IPS DF 19.7 (cell line): ENCODE results near the gene ARHGAP18.

Source experiments
- DNase-seq: peaks from one replicate; pipeline ENCODE4 v3.0.0-alpha.2; 2013; ENCODE audit warnings: low read depth, low spot score

The ARHGAP18 gene

DNA sequence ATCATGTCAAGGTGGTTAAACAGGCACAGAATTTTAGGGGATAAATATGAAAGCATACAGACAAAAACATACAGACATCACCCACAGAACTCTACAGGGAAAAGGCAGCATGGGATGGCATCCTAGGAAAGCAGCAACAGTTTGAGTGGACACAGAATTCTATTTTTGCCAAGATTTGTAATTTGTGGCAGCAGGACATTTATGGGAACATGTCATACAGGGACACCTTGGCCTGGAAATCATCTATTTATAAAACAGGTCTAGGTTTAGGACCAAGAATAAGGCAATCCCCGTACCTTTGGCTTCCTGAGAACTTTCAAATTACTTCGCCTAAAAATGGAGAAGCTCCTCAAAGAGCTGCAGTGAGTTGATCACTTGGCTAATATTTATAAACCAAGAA lies 17.5 kb downstream of the ARHGAP18 start:
- DNase-seq = no peak

DNA sequence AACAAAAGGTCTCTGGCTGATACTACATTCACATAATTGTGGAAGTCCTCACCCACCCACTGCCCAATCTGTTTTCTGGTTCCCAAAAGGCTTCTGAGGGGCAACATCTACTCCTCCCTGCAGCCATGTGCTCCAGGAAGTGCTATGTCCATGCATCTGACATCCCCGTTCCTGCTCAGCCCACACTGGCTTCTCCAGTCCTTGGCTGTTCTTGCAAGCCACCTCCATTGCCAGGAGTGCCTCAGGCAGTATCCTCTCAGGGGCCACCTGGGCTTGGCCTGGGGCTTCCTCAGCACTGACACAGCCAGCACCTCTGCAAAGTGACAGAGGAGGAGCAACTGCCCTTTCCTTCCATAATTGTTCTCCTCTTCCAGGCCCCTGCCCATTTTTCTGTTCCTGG lies 18.3 kb downstream of the ARHGAP18 start:
- no peak for DNase-seq

DNA sequence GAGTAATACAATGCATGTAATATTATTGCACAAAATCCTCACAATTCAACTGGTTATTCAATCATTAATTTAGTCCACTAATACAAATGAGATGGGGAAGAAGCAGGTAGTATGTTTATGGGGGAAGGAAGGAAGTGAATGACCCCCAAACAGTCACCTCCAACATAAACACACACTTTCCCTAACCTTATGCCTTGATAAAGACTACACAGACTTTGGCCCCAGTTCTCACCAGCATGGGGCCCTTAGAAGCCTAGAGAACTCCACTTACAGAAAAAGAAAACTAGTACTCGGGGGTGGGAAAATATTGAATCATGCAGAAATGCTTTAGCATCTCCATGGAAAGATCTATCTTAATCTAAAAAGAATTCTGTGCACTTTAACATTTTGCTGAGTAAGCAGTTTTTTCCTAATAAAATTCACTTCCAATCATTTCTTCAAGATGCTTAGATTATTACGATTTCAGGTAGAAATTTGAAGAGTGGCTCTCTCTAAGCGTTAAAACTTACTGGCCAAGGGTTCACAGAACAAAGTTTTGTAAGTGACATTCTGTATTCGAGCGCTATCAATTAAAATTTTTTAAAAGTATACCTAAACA lies 18.8 kb downstream of the ARHGAP18 start:
- DNase-seq = no peak

DNA sequence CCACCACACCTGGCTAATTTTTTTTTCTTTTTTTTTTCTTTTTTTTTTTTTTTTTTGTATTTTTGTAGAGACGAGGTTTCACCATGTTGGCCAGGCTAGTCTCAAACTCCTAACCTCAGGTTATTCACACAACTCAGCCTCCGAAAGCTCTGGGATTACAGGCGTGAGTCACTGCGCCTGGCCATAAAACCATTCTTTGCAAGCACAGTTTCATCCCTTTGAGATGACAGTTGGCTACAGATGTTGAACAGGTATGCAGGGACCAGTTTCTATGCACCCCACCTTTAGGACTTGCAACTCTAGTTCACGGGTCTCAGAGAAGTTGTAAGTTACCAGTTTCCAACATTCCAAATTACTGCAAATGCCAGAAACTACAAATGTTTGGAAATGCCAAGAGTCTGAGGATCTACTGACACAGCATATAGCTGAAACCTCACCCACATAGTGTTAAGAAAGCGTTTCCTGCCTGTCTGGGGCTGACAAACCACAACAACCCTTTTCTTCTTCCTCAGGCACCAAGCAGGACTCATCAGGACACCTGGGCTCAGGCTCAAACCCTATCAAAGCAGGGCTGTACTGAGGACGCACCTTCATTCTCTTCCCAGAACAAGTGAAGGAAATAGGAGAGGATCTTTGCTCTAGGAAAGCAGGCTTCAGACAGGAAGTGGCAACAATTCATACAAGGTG lies 22.9 kb downstream of the ARHGAP18 start:
- DNase-seq = no peak

DNA sequence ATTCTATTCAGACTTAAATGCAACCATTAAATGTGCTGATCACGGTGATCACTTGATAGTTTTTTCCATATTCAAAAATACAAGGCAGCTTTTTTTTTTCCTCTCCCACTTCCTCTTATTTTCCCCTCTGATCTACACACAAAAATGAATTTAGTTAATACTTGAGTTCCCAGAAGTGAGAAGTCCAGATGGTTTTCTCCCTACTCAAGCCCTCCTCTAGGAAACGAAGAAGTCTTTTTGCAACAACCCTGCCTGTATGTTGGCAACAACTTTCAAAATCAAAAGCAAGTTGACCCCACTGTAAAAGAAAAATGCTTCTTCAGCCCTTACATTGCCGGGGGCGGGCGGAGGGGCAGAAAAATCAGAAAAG lies 24.3 kb downstream of the ARHGAP18 start:
- no peak for DNase-seq

DNA sequence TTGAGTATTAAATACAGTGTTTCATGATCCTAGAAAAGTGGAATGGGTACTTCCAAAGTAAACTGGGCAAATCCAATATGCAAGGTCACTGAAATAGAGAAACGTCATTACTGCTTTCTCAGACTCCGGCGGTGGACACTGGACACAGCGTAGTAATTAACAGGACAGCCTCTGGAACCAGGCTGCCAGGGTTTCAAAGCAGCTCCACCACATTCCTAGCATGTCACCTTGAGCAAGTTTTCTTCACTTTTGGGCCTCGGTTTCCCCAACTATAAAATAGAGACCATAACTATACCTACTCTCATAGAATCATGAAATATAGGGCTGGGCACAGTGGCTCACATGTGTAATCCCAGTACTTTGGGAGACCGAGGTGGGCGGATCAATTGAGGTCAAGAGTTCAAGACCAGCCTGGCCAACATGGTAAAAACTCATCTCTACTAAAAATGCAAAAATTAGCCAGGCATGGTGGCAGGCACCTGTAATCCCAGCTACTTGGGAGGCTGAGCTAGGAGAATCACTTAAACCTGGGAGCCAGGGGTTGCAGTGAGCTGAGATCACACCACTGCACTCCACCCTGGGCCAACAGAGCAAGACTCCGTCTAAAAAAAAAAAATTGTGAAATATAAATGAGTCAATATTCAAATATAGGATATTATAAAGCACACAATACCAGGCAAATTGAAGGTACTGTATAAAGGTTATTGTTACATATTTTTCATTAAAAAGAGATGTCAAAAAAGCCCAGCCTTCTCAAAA lies 24.9 kb downstream of the ARHGAP18 start:
- DNase-seq = no peak

DNA sequence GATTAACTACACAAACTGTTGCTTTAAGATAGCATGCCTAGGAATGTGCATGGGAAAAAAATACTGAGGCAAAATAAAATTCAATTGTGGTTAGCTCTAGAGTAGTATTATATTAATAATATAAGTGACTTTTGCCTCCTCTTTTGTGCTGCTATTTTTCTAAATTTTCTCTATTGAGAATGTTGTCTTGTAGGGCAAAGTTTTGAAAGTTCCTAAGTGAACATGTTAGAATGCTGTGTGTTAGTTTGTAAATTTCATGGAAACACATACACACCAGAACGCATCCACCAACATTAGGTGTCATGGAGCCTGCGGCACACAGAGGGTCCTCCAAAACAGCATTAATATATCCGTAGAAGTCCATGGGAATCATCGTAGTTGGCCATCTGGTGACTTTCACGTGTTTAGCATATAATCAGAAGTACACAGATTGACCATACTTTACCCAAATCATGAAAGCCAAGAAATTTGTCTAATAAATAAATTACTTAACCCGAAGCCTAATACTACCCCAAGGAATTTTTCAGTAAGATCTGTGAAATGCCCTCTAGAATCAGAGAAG lies 25.6 kb downstream of the ARHGAP18 start:
- no peak for DNase-seq

DNA sequence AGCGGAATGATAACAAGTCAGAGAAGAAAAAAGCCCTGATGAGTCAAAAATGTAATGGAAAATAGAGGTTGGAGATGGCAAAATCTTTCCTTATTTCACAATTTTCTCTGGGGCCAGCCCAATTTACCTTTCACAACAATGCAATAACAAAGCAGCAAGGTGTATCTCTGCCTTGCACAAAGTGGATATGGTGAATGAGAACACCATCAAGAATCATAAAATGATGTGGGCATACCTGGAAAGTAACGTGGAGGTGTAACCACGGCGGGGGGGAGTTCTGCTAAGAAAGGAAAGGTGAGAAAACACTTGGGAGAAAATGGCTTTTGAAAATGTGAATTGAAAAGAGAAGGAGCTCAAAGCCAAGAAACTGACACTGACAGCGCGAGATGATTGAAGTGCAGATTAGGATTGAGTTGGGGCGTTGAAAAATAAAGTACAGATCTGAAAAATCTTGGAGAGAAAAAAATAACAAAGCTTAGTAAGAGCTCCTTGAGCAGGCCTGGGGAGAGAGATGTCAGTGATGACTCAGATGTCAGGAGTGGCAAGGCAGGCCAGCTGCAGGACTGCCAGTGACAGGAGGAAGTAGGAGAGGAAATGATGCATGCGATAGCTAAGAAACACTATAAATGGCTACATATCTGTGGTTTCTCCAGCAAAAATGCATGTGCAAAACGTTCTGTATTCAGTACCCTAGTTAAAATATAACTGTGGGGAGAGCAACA lies 26.2 kb downstream of the ARHGAP18 start:
- no peak for DNase-seq

DNA sequence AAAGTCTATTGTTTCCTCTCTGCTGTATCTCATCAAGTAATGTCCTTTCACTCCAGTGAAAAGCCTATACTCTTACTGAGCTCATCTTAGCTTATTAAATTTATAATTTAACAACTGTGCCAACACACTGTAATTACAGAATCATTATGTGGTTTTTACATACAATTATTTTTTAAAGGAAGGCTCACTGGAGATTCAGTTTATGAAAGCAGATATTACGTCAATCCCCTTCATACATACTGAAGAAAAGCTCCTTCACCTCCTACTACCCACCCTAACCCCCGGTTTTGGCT lies 28.1 kb downstream of the ARHGAP18 start:
- DNase-seq = no peak

DNA sequence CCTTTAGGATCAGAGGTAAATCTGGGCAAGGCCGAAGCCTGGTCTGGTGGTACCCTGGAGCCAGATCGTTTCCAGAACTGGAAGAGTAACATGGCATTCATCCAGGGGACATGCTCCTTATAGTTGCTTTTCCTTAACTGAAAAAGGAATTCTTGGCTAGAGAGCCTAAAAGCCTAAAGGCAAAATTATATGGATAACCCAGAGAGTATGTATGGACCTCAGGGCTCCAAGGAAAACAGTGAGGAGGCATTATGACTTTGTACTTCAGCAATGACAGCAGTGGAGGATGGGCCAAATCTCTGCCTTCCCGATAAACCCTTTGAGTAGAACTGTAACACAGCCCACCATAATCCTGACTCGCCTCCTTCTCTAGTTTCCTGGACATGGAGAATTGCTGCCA lies 29.3 kb downstream of the ARHGAP18 start:
- DNase-seq = no peak

DNA sequence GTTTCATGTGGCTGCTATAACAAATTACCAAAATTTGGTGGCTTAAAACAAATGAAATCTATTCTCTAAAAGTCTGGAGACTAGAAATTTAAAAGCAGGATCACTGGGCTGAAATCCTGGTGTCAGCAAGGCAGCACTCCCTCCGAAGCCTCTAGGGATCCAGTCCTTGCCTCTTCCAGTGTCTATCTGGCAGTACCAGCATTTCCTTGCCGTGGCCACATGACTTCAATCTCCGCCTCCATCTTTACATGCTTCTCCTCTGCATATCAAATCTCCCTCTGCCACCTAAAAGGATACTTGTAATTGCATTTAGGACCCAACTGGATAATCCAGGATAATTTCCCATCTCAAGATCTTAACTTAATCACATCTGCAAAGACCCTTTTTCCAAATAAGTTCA lies 30.2 kb downstream of the ARHGAP18 start:
- no peak for DNase-seq

DNA sequence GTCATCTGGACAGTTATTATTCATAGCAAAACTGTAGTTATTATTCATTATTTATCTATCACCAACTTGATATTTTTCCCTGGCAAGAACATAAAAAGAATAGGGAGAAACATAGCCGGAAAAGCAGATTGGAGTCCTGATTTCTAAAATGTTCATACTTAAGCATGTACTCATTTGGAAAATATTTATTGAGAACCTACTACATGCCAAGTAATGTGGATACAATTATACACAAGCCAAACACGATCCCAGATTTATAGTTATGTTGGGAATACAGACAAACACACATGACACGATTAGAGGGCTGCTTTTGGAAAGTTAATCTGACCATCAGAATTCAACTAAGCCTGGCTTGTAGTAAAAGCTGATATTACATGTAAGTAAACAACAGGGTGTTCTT lies 30.7 kb downstream of the ARHGAP18 start:
- DNase-seq = no peak

DNA sequence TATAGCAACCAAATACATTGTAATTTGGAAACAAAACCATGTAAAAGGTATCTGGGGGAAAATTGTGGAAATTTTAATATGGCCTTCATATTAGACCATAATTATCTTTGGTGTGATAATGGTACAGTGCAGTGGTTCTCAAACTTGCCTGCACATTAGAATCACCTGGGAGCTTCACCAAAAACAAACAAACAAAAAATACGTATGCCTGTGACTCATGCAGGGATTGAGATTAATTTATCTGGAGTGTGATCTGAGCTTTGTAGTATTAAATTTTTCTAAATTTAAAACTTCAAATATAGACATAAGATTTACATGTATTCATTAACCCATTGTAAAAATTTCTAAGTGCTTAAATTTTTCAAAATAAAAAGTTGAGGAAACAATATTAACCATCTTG lies 31.5 kb downstream of the ARHGAP18 start:
- DNase-seq = no peak

DNA sequence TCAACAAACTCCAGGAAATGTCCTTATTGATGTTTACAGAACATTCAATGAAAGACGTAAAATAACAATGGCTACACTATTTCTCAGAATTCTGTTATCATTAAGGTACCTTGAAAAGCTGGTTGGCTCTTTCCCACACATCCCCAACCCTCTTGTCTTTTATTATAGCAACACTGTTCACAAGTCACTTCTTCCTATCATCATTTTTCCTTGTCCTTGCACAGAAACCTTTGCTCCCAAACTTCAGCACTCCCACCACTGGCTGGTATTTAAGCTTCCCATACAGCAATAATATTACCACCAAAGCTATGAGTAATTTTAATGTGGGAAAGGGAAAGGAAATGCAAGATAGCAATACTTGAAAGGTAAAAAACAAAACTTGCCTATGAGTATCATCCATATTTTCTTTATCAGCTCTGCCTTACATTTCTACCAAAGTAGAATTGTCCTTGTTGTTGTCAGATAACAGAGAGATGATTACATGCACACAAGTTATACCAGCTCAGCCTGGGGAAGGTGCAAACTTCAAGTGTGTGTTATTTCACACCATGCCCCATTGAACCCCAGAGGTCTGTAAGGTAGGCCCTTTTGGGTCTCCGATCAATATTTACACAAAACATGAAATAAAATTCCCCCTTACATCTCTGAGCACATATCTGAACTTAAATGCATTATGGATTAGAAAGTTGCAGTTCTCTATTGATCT lies 32.2 kb downstream of the ARHGAP18 start:
- DNase-seq = no peak

DNA sequence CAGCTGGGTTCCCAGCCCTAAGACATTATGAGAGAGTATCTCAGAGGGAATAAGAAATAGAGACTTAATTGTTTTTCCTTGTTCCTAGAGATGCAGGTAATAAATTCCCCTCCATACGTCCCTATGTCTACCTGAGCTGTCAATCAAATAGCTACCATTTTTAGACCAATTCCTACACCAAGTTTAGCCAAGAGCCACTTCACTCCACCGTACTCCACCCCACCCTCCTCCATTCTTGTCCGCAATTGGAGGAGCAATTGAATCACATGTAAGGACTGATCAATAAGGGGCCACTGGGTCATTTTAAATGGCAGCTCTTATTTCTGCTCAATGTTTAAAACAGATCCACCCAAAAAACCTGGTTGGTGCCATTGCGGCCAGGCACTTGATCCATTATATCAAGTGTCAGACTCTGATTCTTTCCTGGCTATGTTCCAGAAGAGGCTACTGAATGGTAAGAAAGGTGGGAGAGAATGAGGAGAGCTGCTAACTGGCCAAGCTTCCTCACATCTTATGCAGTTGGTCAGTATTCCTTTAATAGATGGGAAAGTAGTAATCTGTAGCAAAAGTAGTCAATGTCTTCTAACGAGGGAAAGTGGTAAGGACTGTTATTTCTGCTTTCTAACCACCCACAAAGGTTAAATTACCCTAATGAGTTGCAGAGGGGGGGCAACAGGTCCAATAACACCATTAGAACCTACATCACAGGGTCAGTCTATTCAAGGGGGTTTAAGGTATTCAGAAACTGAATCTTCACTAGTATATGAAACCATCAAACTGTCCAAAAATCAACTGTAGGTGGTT lies 34.1 kb downstream of the ARHGAP18 start:
- no peak for DNase-seq

DNA sequence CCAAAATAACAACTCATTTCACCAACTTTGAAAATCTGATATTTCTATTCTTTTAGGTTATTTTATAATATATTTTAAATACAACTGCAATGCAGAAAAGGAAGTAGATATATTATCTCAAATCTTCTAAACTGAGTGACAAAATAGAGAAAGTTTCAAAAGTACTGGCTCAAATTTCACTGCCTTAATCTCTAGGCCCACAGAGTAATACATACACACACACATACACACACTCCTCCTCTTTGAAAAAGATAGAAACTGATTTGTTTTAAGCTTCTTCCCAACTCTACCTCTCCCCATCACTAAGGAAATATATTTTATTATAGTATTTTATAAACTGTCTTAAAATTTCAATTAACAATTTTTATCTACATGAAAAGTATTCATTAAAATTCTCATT lies 36.2 kb downstream of the ARHGAP18 start:
- no peak for DNase-seq

DNA sequence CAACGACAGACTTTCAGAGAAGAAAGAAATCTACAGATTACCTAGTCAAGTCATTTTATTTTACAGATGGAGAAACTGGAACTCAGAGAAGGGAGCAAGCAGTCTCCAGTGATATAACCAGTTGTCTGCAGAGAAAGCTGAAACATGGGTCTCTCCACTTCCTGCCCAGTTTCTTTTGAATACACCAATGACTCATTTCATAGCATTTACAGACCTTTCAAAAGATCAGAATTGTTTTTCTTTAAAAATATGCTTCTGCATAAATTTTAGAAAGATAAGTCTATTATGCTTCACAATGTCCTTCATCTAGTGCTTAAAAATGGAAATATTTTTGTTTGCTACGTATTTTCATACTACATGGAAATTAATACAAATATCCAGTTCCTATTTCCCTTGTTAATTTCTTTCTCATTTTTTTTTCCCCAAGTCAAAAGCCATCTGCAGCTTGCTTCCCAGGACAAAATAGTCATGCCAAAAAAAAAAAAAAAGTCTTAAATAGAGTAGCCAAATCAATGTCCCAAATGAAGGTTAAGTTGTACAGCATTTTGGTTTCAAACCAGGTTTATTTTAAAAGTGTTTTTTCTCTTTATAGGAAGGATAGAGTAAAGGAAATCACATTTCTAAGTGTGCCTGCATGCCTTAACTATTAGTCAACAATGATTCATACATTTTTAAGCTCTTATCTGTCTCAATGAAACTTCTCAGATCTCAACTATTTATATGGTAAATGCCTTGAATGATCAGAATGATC lies 36.9 kb downstream of the ARHGAP18 start:
- no peak for DNase-seq

DNA sequence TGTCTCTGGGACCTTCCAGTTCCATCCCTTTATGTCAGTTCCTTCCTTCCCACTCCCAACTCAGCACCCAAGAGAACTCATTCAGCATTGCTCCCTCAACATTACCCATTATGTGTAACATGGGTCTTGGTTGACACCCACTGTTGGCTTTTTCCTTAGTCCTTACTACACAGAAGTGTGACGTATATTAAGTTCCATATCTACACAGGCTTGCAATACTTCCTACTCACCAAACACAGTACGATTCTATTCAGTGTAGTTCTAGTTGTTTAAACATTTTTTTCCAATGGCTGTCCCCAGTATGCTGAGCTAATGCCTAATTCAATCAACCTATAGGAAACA lies 37.7 kb downstream of the ARHGAP18 start:
- no peak for DNase-seq

DNA sequence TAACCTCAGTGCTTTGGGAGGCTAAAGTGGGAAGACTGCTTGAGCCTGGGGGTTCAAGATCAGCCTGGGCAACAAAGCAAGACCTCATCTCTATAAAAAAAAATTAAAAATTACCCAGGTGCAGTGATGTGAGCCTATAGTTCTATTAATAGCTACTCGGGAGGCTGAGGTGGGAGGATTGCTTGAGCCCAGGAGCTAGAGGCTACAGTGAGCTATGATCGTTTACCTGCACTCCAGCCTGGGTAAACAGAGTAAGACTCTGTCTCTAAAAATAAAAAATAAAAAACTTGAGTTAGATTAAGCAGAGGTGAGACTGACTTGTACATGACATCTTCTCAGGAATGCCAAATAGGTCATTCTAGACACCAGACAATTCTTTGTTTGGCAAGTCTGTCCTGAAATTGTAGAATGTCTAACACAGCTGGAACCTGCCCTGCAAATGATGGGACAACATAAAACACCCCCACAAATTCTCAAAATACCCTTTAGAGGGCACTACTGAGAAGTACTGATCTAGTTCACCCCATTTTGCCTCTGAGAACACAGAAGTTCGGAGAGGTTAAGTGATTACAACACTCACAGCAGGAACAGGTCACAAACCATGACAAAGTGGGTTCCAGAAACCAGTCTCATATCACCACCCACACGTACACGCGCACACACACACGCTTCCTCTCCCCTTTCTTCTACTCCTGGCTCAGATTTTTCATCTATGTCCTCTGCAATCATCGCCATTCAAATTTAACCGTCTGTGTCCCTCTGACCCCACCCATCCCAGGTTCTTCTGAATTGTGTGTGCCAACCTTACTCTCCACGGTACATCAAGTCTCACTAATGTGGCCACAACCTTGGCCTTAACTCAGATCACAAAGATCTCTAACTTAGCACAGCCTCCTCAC lies 38.3 kb downstream of the ARHGAP18 start:
- DNase-seq = peak; percentile 9
